Superior temporal gyrus (tissue), 1 donor: ENCODE data around the gene GABRG2.
"Not testable (repeated sequence)": the region's sequence is repeated elsewhere in the genome, so short reads cannot be mapped to it uniquely, and the experiment has no call there.

Source experiments
- DNase-seq: peaks from one replicate; pipeline ENCODE4 v3.0.0-alpha.2; 2016; ENCODE audit errors: extremely low spot score

Gene GABRG2

GRCh38 chr5:162067655-162068411 is at the start of gene GABRG2:
TSS of gene GABRG2 (plus strand) at chr5:162067773. CDS start at chr5:162068000, 227 bp downstream.
- DNase-seq = peak; percentile 48

- DNase-seq = no peak
These were observed 42.3 kb upstream of the GABRG2 start for GRCh38 chr5:162025312-162025711.

GRCh38 chr5:162026803-162027202 is 40.8 kb upstream of the GABRG2 start:
- no peak for DNase-seq

GRCh38 chr5:162037431-162037830 is 30.1 kb upstream of the GABRG2 start:
- no peak for DNase-seq

GRCh38 chr5:162047279-162047678 is 20.3 kb upstream of the GABRG2 start:
- no peak for DNase-seq

GRCh38 chr5:162052676-162053075 is 14.9 kb upstream of the GABRG2 start:
- no peak for DNase-seq

- not testable (repeated sequence) for DNase-seq
These were observed 12.5 kb upstream of the GABRG2 start for GRCh38 chr5:162055095-162055494.

GRCh38 chr5:162067162-162067561 is 411 bp upstream of the GABRG2 start:
- peak; percentile 61 for DNase-seq

- no peak for DNase-seq
These were observed 839 bp downstream of the GABRG2 start for GRCh38 chr5:162068412-162068811.

- no peak for DNase-seq
These were observed 1.4 kb downstream of the GABRG2 start for GRCh38 chr5:162068936-162069335.

GRCh38 chr5:162078805-162079204 is 11.2 kb downstream of the GABRG2 start:
- DNase-seq = no peak

- no peak for DNase-seq
These were observed 23.8 kb downstream of the GABRG2 start for GRCh38 chr5:162091336-162091735.

GRCh38 chr5:162096448-162096847 is 28.9 kb downstream of the GABRG2 start:
- DNase-seq = no peak

GRCh38 chr5:162107591-162107990 is 40.0 kb downstream of the GABRG2 start:
- DNase-seq = peak; percentile 62

GRCh38 chr5:162119801-162120200 is 52.2 kb downstream of the GABRG2 start:
- no peak for DNase-seq

GRCh38 chr5:162128117-162128516 is 60.5 kb downstream of the GABRG2 start:
- DNase-seq = peak; percentile 64

GRCh38 chr5:162132348-162132747 is 64.8 kb downstream of the GABRG2 start:
- DNase-seq = no peak

GRCh38 chr5:162139190-162139589 is 71.6 kb downstream of the GABRG2 start:
- DNase-seq = no peak

GRCh38 chr5:162154242-162154641 is 86.7 kb downstream of the GABRG2 start:
- no peak for DNase-seq

- DNase-seq = no peak
These were observed 92.8 kb downstream of the GABRG2 start for GRCh38 chr5:162160401-162160800.

- no peak for DNase-seq
These were observed 96.1 kb downstream of the GABRG2 start for GRCh38 chr5:162163663-162164062.

GRCh38 chr5:162174358-162174974 is 106.9 kb downstream of the GABRG2 start:
- DNase-seq = no peak

- DNase-seq = no peak
These were observed 119.8 kb downstream of the GABRG2 start for GRCh38 chr5:162187371-162187770.
